Hematopoietic multipotent progenitor cell (in vitro differentiated cells): ENCODE data around the gene GRAP. TPM values are rescaled to one million over a fixed set of nuclear protein-coding genes. Genes with fewer than 3 reads are reported as not detected.

Experiments used
- DNase-seq, 3 donors: peaks; one replicate each; pipeline ENCODE4 v3.0.0-alpha.2; 2011 to 2015; ENCODE audit warnings: low read depth in 2 of 3, low spot score in 2 of 3
- small RNA-seq: library from RNA; depleted of rRNA; stranded (forward); fragments of <200 nt; gene quantifications from one replicate; pipeline ENCODE3, GENCODE V24; 2012
- total RNA-seq: library from RNA; depleted of rRNA; stranded (reverse); fragments of >200 nt; gene quantifications from one replicate; pipeline ENCODE4 v1.2.3, GENCODE V29; 2012

Gene GRAP
- total RNA-seq, 1 donor, result 22.9 TPM

DNA sequence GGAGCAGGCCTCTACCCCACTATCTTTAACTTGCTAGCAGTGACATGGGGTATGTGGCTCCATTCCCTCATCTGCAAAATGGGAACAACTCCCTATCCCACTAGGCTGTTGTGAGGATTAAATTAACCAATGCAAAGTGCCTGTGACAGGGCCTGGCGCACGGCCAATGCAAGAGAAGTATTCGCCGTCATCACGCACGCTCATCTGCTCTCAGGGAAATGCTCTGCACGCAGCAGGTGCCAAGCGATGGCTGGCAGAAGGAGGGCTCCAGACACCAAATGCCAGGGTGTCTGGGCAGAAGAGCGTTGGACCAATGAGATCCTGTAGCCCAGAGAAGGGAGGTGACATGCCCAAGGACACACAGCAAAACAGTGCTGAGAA lies 59.5 kb downstream of the GRAP start:
- DNase-seq, result no peak

DNA sequence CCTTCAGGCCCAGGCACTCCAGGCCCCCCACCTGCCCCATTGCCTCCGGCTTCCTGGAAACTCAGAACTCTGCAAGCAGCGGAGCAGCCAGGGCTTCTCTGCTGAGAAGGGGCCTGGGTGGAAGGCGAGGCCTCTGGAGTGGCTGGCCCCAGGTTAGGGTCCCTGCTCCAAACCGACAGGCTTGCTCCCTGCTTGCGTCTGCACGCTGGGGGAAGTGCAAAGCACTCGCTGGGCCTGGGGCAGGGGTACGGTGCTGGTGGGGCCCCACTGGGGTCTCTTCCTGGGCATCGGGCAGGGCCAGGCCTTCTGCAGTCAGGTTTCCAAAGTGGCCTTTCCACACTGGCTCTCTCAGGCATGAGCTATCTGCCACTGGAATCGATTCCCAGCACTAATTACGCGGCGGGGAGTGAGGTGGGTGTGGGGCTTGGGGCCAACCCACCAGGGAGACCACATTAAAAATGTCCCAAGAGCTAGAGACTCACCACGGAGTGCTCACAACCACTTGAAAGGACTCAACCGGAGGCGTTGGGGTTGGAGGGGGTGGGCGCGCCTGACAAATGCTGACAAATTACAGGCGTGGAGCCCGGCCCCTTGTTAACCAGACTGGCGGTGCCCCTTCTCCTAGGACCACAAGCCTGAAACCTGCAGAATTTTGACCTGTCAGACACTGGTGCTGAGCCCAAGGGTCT lies 60.1 kb downstream of the GRAP start:
- no peak for DNase-seq

DNA sequence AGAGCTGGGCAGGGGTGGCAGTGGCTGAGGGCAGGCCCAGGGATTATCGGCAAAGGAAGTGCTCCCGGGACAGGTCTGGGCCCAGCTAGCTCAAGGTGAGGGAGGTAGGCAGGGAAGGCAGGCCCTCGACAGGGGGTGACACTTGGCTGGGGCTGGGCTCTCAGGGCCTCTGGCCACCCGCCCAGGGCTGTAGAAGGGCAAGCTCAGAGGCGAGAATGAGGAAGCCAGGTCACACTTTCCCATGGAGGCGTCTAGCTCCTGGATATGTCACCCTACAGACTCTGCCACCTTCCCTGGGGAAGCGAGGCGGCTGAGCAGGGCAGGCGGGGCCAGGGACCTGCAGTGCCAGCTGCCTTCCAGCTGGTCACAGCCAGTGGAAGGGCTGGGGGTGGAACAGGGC lies 61.3 kb downstream of the GRAP start:
- DNase-seq, result no peak

DNA sequence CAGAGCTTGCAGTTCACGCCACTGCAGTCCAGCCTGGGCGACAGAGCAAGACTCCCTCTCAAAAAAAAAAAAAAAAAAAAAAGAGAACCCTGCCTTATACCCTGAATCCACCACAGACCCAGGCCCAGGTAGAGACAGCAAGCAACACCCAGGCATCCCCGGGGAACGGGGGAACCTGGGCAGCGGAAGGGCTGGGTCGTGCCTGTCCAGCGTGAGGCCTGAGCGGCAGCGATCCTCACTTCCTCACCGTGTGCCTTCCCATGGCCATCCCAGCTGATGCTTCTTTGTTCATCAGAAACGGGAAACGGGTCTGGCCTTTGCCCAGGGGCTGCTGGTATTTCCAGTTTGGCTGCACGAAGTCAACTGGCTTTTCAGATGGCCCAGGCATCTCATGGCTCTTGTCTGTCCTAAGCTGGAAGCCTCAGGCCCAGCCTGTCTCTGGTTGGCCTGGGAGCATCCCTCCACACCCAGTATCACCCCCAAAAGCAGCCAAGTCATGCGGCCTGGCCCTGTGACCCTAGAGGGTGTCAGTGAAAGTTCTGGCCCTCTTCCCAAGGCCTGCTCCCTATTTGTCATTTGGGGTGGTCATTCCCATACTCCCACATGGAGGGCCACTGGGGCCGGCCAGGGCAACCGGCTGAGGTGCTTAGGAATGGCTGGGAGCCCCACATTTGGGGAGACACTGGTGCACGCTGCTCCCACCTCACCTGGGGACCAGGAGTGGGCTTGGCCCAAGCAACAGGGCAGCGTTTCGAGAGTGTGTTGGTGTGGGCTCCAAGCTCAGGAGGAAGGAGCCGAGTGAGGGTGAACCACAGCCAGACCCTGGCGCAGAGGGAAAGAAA lies 62.3 kb downstream of the GRAP start:
- DNase-seq, result no peak

DNA sequence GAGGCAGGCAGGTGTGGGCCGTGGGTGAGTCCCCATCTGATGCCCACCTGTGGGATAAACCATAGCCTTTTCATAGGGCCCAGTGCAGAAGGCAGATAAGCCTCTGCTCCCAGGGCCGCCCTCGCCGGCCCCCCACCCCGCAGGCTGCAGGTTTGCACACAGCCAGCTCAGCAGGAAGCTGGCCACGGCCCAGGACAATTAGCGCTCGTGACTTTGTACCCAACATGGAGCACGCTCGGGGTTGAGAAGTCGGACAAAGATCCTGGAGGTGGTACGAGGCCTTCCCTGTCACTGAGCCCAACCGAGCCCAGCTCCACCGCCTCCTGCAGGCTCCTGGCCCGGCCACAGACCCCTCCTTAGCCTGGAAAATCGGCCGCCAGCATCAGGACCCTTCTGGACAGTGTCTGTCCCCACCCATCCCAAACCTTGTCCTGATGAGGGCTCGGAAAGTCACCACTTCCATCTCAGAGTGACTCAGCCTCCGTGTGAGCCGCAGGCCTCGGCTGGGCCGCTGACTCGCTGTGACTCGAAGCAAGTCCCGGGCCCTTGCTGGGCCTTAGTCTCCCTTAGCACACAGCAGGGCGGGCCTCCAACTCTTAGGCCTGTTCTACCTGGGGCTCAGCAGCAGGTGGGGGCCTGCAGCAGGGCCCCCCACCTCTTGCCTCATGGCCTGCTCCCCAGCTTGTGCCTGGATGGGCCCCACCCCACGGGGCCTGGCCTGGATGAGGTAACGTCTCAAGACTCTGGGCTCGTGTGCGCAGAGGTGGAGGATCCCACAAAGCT lies 64.9 kb downstream of the GRAP start:
- DNase-seq, result no peak

DNA sequence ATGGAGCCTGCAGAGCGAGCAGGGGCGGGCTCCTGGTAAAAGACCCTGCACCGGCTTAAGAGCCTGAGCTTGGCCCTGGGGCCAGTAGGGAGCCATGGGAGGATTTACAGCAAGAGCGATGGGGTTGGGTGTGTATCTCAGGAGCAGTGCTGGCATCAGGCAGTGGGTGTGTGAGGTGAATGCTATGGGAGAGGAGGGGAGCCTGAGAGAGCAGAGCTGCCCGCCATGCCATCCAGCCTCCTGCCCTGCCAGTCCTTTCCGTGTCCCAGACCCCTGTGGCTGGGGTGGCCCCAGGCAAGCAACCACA lies 65.5 kb downstream of the GRAP start:
- DNase-seq, result no peak

DNA sequence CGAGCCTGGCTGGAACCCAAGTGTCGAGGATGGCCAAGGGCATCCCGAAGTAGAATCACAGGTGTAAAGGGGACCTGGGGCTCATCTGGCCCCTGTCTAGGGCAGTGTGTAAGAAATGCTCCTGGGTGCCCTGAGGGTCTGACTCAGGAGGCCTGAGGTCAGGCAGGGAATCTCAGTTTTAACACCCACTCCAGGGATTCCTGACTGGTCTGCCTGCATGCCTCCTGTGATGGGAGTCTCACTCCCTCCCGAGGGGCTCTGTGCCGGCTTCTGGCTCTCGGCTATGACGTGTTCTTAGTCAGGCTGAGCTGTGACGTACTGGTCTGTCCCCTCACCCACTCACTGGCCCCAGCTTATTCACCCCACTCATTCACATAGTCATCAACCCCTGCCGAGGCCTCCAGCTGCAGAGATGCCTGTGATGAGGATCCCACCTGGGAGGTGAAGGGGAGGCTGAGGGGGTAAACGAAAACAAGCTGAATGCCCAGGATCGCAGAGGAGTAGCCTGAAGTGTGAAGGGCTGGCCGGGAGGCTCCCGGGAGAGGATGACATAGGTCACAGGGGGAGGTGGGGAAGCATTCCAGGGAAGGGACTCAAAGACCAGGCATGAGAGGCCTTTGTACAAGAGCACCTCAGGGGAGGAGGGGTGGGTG lies 65.9 kb downstream of the GRAP start:
- DNase-seq, result no peak

DNA sequence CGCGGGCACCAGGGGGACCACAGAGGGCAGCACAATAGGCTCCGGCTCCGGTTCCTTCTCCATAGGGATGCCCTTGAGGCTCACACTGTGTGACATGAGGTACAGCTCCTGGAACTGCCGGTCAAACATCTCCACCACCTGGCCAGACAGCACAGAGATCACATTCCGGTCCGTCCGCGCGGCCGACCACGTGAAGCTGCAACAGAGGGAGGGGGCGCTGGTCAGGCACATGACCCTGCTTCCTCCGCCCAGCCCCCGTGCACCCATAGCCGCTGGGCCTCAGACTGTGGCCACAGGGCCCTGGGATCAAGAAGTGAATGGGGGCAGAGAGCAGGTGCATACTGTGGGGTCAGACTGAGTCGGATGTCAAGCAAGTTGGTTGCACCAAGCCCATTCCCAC lies 68.1 kb downstream of the GRAP start:
- no peak for DNase-seq

DNA sequence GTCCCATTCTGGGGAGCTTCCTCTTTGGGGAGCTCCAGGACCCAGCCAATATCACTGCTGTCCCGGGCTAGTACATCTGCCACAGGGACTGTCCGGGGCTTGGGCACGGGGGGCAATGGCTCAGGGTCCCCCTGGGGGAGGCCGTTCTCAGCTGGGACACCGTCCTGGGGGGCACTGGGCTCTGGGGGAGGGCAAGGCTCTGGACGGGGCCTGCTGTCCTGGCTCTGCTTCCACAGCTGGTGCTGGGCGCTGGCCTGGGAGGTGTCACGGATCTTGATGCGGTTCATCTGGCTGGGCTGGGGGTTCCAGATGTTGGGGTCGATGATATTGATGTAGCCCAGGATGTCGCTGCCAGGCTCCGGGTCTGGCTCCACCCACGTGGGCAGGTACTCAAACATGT lies 68.7 kb downstream of the GRAP start:
- DNase-seq, result no peak

DNA sequence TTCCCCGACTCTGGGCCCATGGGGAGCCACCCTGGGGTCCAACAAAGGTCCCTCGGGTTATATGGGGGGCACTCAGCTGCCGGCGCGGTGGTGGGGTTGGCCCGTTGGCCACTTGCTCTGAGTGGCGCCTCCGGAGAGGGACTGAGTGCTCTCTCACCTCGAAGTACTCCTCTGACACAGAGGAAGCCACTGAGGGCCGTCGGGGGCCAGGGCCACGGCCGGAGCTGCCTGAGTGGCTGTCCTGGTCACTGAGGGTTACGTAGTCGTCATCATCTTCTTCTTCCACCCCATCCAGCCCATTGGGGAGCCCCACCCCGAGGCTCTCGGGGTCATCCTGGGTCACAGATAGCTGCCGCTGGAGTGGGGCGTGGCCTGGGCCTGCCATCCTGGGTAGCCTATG lies 69.1 kb downstream of the GRAP start:
- no peak for DNase-seq

DNA sequence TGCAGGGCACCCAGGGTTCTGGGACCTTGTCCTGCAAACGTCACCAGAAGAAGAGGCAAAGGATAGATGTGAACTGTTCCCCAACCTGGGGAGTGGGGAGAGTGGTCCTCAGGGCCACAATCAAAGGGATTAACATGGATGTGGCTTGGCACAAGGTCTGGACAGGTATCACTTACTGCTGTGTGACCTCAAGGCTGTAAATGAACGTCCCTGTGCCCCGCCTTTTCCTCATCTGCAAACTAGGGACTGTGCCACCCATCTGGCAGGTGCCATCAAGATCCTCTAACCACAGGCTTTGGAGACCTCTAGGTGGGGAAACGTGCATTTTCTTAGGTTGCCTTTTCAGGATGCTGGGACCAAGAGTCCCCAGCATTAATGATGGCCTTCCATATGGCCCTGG lies 69.7 kb downstream of the GRAP start:
- no peak for DNase-seq

DNA sequence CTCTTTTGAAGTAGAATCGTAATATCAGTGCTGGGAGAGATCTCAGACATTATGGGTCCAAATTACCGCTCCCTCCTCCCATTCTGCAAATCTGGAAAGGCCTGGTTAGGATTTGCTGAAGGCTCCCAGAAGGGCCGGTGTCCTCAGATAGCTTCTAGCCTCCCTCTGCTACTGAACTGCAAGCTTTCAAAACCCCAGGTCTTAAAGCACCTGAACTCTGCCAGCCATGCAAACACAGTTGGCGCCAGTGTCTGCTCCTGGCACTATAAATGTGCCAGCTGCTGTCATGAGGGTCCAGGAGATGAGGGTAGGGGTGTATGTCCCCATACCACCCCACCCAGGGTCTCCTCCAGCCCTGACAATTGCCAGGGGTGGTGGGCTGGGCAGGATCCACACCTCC lies 70.6 kb downstream of the GRAP start:
- no peak for DNase-seq

DNA sequence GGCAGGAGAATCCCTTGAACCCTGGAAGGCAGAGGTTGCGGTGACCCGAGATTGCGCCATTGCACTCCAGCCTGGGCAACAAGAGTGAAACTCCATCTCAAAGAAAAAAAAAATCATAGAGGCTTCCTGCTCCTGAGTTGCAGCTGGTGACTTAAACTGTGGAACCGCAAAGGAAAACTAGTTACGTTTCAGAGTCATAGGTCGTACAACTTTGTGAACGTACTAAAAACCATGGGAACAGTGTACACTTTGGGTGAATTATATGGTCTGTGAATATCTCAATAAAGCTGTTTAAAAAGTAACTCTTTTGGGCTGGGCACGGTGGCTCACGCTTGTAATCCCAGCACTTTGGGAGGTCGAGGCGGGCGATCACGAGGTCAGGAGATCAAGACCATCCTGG lies 71.2 kb downstream of the GRAP start:
- DNase-seq, result no peak

DNA sequence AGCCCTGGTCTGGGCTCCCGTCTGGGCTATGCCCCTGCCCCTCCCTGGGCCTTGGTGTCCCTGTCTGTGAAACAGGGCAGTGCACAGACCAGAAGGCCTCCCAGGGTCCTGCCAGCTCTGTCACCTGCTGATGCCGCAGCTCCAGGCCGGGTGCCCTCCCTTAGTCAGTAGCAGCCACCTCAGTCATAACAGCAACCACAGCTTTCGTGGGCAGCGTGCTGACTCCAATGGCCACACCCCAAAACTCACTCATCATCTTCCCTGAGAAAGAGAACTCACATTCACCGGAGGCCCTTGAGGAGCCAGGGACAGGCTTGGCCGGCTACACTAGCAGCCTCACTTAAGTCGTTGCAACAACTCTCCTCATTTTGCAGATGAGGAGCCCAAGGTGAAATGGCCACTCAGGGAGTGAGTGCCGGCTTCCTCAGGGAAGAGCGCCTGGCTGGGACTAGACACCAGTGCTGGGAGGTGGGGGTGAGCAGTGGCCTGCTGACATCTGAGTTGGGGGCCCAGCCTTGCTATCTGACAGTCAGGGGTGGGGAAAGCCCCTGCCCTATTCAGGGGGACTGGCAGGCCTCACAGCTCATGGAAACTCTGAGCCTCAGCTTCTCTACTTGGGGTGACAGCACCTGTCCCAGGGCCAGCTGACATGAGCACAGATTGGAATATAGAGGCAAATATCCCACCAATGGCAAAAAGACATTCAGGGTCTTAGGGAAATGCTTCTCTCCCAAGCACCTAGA lies 72.2 kb downstream of the GRAP start:
- DNase-seq, result no peak

DNA sequence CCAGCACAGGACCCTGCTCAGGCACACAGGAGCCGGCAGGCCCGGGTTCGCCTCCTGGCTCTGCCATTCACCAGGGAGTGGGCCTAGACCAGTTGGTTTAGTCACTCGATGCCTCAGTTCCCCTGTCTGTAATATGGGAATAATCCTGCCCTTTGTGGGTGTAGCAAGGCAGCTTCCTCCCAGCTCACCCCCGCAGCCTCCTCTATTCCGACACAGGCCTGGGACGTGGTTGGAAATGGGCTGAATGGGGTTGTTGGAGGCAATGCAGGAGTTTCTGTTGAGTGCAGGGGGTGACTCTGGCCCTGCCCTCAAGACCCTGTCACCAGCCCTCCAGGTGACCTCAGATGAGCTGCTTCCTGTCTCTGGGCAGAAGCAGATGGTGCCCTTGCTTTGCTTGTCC lies 75.0 kb downstream of the GRAP start:
- DNase-seq, result no peak

Small RNAs within 50 kb of the gene (small RNA-seq; reads per million reads assigned to genes)
- not detected for gene AC090286.3

Other genes with a start within 250 kb of the GRAP start
- 24.0 TPM for gene PRPSAP2, start 188.8 kb downstream of the GRAP start, total RNA-seq
- 0.81 TPM for gene SLC5A10, start 94.8 kb downstream of the GRAP start, total RNA-seq
- 12.1 TPM for gene FAM83G, start 42.2 kb downstream of the GRAP start, total RNA-seq
- gene GRAPL, start 80.6 kb upstream of the GRAP start, total RNA-seq, result 7.3 TPM
- gene EPN2, start 190.4 kb upstream of the GRAP start, total RNA-seq, result 1.9 TPM